Keratinocyte (primary cell): ENCODE results near the gene RBX1. TPM values are rescaled to one million over a fixed set of nuclear protein-coding genes. Genes with fewer than 3 reads are reported as not detected.

Experiments
- DNase-seq: peaks from one replicate; pipeline ENCODE4 v3.0.0-alpha.2; 2011; ENCODE audit warnings: low read depth, missing footprints, low spot score
- FAIRE-seq: peaks from 2 replicates; lab custom pipeline; 2011; peaks lifted over from hg19 to GRCh38; lab: Jason Lieb, UNC
- H2AFZ ChIP-seq: 2 replicates; pipeline ENCODE4 v1.6.0; 2012; ENCODE audit warnings: low read length, control low read depth, inconsistent platforms; ENCODE audit not compliant: control insufficient read depth
- H3K27ac ChIP-seq: 2 replicates; pipeline ENCODE4 v1.5.1; 2011; ENCODE audit warnings: low read length; ENCODE audit not compliant: control insufficient read depth, insufficient read depth
- H3K27me3 ChIP-seq: 3 replicates; pipeline ENCODE4 v1.6.0; 2011; ENCODE audit warnings: low read length; ENCODE audit not compliant: control insufficient read depth, insufficient read depth; ENCODE audit errors: extremely low read depth
- H3K36me3 ChIP-seq, 2 experiments: 2 replicates in 1 of 2; 3 replicates in 1 of 2; pipeline ENCODE4 v1.5.1; 2011; ENCODE audit warnings: low read length in 2 of 2, mild to moderate bottlenecking in 1 of 2; ENCODE audit not compliant: control insufficient read depth in 2 of 2, insufficient read depth in 2 of 2; ENCODE audit errors: extremely low read depth in 1 of 2
- H3K4me1 ChIP-seq: 3 replicates; pipeline ENCODE4 v1.5.1; 2011; ENCODE audit warnings: low read length; ENCODE audit not compliant: control insufficient read depth, insufficient read depth; ENCODE audit errors: extremely low read depth
- H3K4me2 ChIP-seq: 3 replicates; pipeline ENCODE4 v1.6.0; 2011; ENCODE audit warnings: low read depth, low read length; ENCODE audit not compliant: control insufficient read depth, insufficient read depth; ENCODE audit errors: extremely low read depth
- H3K4me3 ChIP-seq, 3 experiments: fragments of 200-600 bp in 1 of 3; sonication (generic) in 1 of 3; 2 replicates in 2 of 3; 3 replicates in 1 of 3; pipeline ENCODE4 v1.5.1; 2011 to 2016; ENCODE audit warnings: low read length in 3 of 3, mild to moderate bottlenecking in 3 of 3, control low read depth in 2 of 3, inconsistent platforms in 1 of 3, low read depth in 1 of 3, mixed read lengths in 1 of 3, mixed run types in 1 of 3, moderate library complexity in 1 of 3; ENCODE audit not compliant: control insufficient read depth in 2 of 3, insufficient read depth in 2 of 3; ENCODE audit errors: extremely low read depth in 1 of 3
- H3K79me2 ChIP-seq: 2 replicates; pipeline ENCODE4 v1.6.0; 2012; ENCODE audit warnings: low read length; ENCODE audit not compliant: control insufficient read depth, insufficient read depth
- H3K9ac ChIP-seq: 3 replicates; pipeline ENCODE4 v1.6.0; 2011; ENCODE audit warnings: low read length; ENCODE audit not compliant: control insufficient read depth, insufficient read depth; ENCODE audit errors: extremely low read depth
- H3K9me1 ChIP-seq: 3 replicates; pipeline ENCODE4 v1.6.0; 2011; ENCODE audit warnings: low read length; ENCODE audit not compliant: control insufficient read depth, insufficient read depth; ENCODE audit errors: extremely low read depth
- H3K9me3 ChIP-seq: 2 replicates; pipeline ENCODE4 v1.5.1; 2012; ENCODE audit warnings: low read depth, low read length; ENCODE audit not compliant: control insufficient read depth
- H4K20me1 ChIP-seq: 3 replicates; pipeline ENCODE4 v1.6.0; 2011; ENCODE audit warnings: low read length; ENCODE audit not compliant: control insufficient read depth, insufficient read depth; ENCODE audit errors: extremely low read depth
- EZH2 ChIP-seq: IDR thresholded peaks from one replicate; pipeline ENCODE4 v1.6.1; 2012; ENCODE audit warnings: inconsistent platforms, mild to moderate bottlenecking, low read length, moderate library complexity
- dilution Hi-C: fragments of 300-500 bp; cut with MboI; formaldehyde crosslinking; loops from one replicate; pipeline ENCODE4 v1.7.0; 2020; ENCODE audit warnings: low sequenced_read_pairs; ENCODE audit not compliant: extremely low pct_ligation_motif_present
- polyA plus RNA-seq, 5 experiments: library from polyadenylated mRNA; depleted of rRNA in 3 of 5; stranded (reverse) in 3 of 5; stranded (forward) in 1 of 5; unstranded in 1 of 5; fragments of >200 nt; gene quantifications; 1 replicate in 1 of 5; 2 replicates in 3 of 5; 3 replicates in 1 of 5; pipeline versions ENCODE4 v1.2.1 to v1.2.3, GENCODE V29; 2011 to 2012; ENCODE audit warnings: missing spikeins in 2 of 5, low read depth in 1 of 5, low replicate concordance in 1 of 5
- TF ChIP-seq, protein P1 (sequence below), 3 experiments: IDR thresholded peaks in 1 of 3; conservative IDR thresholded peaks in 1 of 3; optimal IDR thresholded peaks in 1 of 3; 2 replicates in 2 of 3; 3 replicates in 1 of 3; pipeline versions ENCODE3 to v1.5.1; 2011; ENCODE audit warnings: low read length in 3 of 3, mild to moderate bottlenecking in 3 of 3, moderate library complexity in 2 of 3, control low read depth in 1 of 3, inconsistent platforms in 1 of 3; ENCODE audit not compliant: insufficient read depth in 2 of 3; ENCODE audit errors: extremely low read depth in 1 of 3

RBX1 gene
- polyA plus RNA-seq, 1 donor (not counting 4 experiments of a cell fraction or from before 2014, with no cell fraction given), result 143 TPM

DNA sequence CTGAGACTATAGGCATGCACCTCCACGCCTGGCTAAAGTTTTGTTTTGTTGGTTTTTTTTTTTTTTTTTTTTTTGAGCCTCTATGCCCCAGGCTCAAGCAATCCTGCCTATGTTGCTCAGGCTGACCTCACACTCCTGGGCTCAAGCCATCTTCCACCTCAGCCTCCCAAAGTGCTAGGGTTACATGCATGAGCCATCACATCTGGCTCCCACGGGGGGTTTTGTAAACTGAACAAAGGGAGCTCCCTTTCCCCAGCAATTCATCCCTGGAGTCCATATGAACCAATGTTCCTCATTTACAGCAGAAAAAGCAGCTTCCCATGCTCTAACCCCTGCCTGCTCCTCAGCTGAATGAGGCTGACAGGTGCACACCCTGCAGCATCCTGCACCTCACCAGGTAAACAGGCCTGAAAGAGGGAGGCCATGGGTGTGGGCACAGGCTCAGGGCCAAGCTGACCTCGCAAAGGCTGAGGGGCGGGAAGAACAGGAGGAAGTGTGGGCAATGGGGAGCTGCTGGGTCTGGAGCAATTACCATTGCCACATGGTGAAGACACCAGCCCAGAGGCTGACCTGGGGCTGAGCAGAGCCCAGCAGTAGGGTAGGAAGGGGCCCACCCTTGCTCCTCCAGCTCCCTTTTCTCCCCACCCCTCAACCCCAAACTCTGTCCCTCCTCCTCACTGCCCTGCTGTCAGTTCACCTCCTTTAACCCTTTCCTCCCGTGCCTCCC is 58.2 kb downstream of the RBX1 start:
- H2AFZ ChIP-seq, result no peak overlapping the region
- H3K27ac ChIP-seq, result no peak overlapping the region

DNA sequence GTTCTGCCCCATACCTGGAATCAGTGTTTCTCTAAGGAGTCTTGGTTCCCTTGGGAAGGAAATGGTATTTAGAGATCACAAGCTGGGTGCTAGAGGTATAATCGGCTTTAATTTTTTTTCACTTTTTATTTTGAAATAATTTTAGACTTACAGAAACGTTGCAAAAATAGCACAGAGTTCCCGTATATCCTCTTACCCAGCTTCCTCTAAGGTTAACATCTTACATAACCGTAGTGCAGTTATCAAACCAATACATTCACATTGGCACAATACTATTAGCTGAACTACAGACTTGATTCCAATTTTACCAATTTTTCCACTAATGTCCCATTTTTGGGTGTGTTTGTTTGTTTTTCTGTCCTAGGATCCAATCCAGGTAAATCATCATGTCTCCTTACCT is 63.8 kb downstream of the RBX1 start:
- H3K79me2 ChIP-seq, result no peaks in the 10 kb centered on the region
- H3K4me3 ChIP-seq, result no peak overlapping the region
- dilution Hi-C loops, result no loop called here
- TF ChIP-seq, protein P1, sequence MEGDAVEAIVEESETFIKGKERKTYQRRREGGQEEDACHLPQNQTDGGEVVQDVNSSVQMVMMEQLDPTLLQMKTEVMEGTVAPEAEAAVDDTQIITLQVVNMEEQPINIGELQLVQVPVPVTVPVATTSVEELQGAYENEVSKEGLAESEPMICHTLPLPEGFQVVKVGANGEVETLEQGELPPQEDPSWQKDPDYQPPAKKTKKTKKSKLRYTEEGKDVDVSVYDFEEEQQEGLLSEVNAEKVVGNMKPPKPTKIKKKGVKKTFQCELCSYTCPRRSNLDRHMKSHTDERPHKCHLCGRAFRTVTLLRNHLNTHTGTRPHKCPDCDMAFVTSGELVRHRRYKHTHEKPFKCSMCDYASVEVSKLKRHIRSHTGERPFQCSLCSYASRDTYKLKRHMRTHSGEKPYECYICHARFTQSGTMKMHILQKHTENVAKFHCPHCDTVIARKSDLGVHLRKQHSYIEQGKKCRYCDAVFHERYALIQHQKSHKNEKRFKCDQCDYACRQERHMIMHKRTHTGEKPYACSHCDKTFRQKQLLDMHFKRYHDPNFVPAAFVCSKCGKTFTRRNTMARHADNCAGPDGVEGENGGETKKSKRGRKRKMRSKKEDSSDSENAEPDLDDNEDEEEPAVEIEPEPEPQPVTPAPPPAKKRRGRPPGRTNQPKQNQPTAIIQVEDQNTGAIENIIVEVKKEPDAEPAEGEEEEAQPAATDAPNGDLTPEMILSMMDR (optimal IDR thresholded peaks at IDR 0.05 in 1 of 3, IDR thresholded peaks at IDR 0.05 in 1 of 3, conservative IDR thresholded peaks at IDR 0.05 in 1 of 3; ENCODE audit: extremely low read depth in 1 of 3, insufficient read depth in 2 of 3, low read length in 3 of 3), result no peak
- TF ChIP-seq EZH2, result no peak
- H3K4me2 ChIP-seq, result no peak overlapping the region
- DNase-seq, result no peak
- H3K4me1 ChIP-seq, result no peaks in the 10 kb centered on the region
- no peak for FAIRE-seq
- no peak overlapping the region for H3K27ac ChIP-seq
- no peaks in the 10 kb centered on the region for H3K9me1 ChIP-seq
- H3K36me3 ChIP-seq, result no peaks in the 10 kb centered on the region
- no peaks in the 10 kb centered on the region for H3K9me3 ChIP-seq
- H3K9ac ChIP-seq, result no peak overlapping the region
- no peaks in the 10 kb centered on the region for H4K20me1 ChIP-seq
- H2AFZ ChIP-seq, result no peak overlapping the region
- no peaks in the 10 kb centered on the region for H3K27me3 ChIP-seq

More for the DNA sequence above, 58.2 kb downstream of the RBX1 start:
- H3K9me3 ChIP-seq, result no peaks in the 10 kb centered on the region
- H3K36me3 ChIP-seq, result no peaks in the 10 kb centered on the region
- FAIRE-seq, result no peak
- H4K20me1 ChIP-seq, result no peaks in the 10 kb centered on the region
- H3K9me1 ChIP-seq, result no peaks in the 10 kb centered on the region
- DNase-seq, result no peak
- no peak overlapping the region for H3K4me2 ChIP-seq
- no peak overlapping the region for H3K9ac ChIP-seq
- no peak overlapping the region for H3K4me3 ChIP-seq
- no peaks in the 10 kb centered on the region for H3K4me1 ChIP-seq
- no peaks in the 10 kb centered on the region for H3K27me3 ChIP-seq
- dilution Hi-C loops, result no loop called here
- H3K79me2 ChIP-seq, result no peaks in the 10 kb centered on the region
- TF ChIP-seq, protein P1 (optimal IDR thresholded peaks at IDR 0.05 in 1 of 3, IDR thresholded peaks at IDR 0.05 in 1 of 3, conservative IDR thresholded peaks at IDR 0.05 in 1 of 3; ENCODE audit: extremely low read depth in 1 of 3, insufficient read depth in 2 of 3, low read length in 3 of 3), result no peak
- TF ChIP-seq EZH2, result no peak
